CD14-positive monocyte (primary cell): ENCODE data around the gene GAB4. TPM values are rescaled to one million over a fixed set of nuclear protein-coding genes. Genes with fewer than 3 reads are reported as not detected.

Experiments used
- DNase-seq, 3 donors: peaks; one replicate each; pipeline ENCODE4 v3.0.0-alpha.2; 2011 to 2022
- H2AFZ ChIP-seq: 2 replicates; pipeline ENCODE4 v1.6.0; 2012; ENCODE audit warnings: mild to moderate bottlenecking, low read depth, low read length, inconsistent platforms; ENCODE audit not compliant: insufficient read depth, poor library complexity, severe bottlenecking
- H3K27ac ChIP-seq, 2 donors: 1 replicate in 1 of 2; 2 replicates in 1 of 2; pipeline ENCODE4 v1.5.1; 2012 to 2013; ENCODE audit warnings: low read length in 2 of 2, control low read depth in 1 of 2, inconsistent platforms in 1 of 2, low read depth in 1 of 2, mild to moderate bottlenecking in 1 of 2
- H3K27me3 ChIP-seq, 2 donors: one replicate each; pipeline versions ENCODE4 v1.6.0 to v1.6.1; 2011 to 2013; ENCODE audit warnings: low read length in 2 of 2; ENCODE audit not compliant: control insufficient read depth in 2 of 2, insufficient read depth in 2 of 2
- H3K36me3 ChIP-seq, 2 donors: replicated peaks in 1 of 2; 1 replicate in 1 of 2; 2 replicates in 1 of 2; pipeline versions ENCODE4 v1.5.1 to v1.6.1; 2012 to 2013; ENCODE audit warnings: low read length in 2 of 2, control low read depth in 1 of 2, inconsistent platforms in 1 of 2, mild to moderate bottlenecking in 1 of 2; ENCODE audit not compliant: insufficient read depth in 2 of 2, control insufficient read depth in 1 of 2
- H3K4me1 ChIP-seq, 2 donors: 1 replicate in 1 of 2; 2 replicates in 1 of 2; pipeline versions ENCODE4 v1.5.1 to v1.6.1; 2012 to 2013; ENCODE audit warnings: low read length in 2 of 2, control low read depth in 1 of 2, inconsistent platforms in 1 of 2, mild to moderate bottlenecking in 1 of 2, moderate library complexity in 1 of 2; ENCODE audit not compliant: insufficient read depth in 2 of 2, control insufficient read depth in 1 of 2
- H3K4me2 ChIP-seq: replicated peaks from 2 replicates; pipeline ENCODE3; 2012; ENCODE audit warnings: low read length, moderate library complexity, mild to moderate bottlenecking; ENCODE audit not compliant: poor library complexity, severe bottlenecking; ENCODE audit errors: extremely low read depth
- H3K4me3 ChIP-seq, 3 experiments: fragments of 200-600 bp in 1 of 3; sonication (generic) in 1 of 3; replicated peaks in 1 of 3; 1 replicate in 2 of 3; 2 replicates in 1 of 3; pipeline ENCODE4 v1.5.1; 2011 to 2013; ENCODE audit warnings: low read length in 3 of 3, mild to moderate bottlenecking in 3 of 3, control low read depth in 2 of 3, low read depth in 2 of 3, inconsistent platforms in 1 of 3, moderate library complexity in 1 of 3
- H3K79me2 ChIP-seq: 2 replicates; pipeline ENCODE4 v1.6.0; 2012; ENCODE audit warnings: mild to moderate bottlenecking, control low read depth, inconsistent platforms, low read length, moderate library complexity; ENCODE audit not compliant: insufficient read depth
- H3K9ac ChIP-seq: 2 replicates; pipeline ENCODE4 v1.6.0; 2017; ENCODE audit warnings: low read length, mild to moderate bottlenecking; ENCODE audit not compliant: insufficient read depth, poor library complexity, severe bottlenecking
- H3K9me3 ChIP-seq, 2 donors: replicated peaks in 1 of 2; 1 replicate in 1 of 2; 2 replicates in 1 of 2; pipeline versions ENCODE4 v1.5.1 to v1.6.1; 2012 to 2013; ENCODE audit warnings: low read length in 2 of 2, control low read depth in 1 of 2; ENCODE audit not compliant: control insufficient read depth in 1 of 2, insufficient read depth in 1 of 2
- H4K20me1 ChIP-seq: 2 replicates; pipeline ENCODE4 v1.6.0; 2012; ENCODE audit warnings: mild to moderate bottlenecking, low read length, control low read depth, moderate library complexity; ENCODE audit not compliant: insufficient read depth
- H3K27ac Mint-ChIP-seq, 7 donors: one replicate each; pipeline ENCODE4 v1.8.0; 2020; ENCODE audit warnings: mild to moderate bottlenecking in 7 of 7, mixed read lengths in 7 of 7, moderate library complexity in 6 of 7, inconsistent platforms in 2 of 7
- H3K27me3 Mint-ChIP-seq, 3 donors: one replicate each; pipeline ENCODE4 v1.8.0; 2021 to 2022; ENCODE audit warnings: low read depth in 3 of 3, mild to moderate bottlenecking in 3 of 3, mixed read lengths in 3 of 3, moderate library complexity in 3 of 3, inconsistent platforms in 1 of 3
- H3K36me3 Mint-ChIP-seq, 2 donors: one replicate each; pipeline ENCODE4 v1.8.0; 2020; ENCODE audit warnings: mixed read lengths in 2 of 2, inconsistent platforms in 1 of 2, mild to moderate bottlenecking in 1 of 2
- H3K4me1 Mint-ChIP-seq: one replicate; pipeline ENCODE4 v1.8.0; 2020; ENCODE audit warnings: mild to moderate bottlenecking, mixed read lengths
- H3K4me3 Mint-ChIP-seq, 2 donors: one replicate each; pipeline ENCODE4 v1.8.0; 2020; ENCODE audit warnings: mild to moderate bottlenecking in 2 of 2, mixed read lengths in 2 of 2, moderate library complexity in 1 of 2
- H3K9me3 Mint-ChIP-seq, 7 donors: one replicate each; pipeline ENCODE4 v1.8.0; 2020 to 2022; ENCODE audit warnings: mixed read lengths in 7 of 7, mild to moderate bottlenecking in 6 of 7, moderate library complexity in 6 of 7, inconsistent platforms in 2 of 7
- WGBS: methylation state at CpG from one replicate; pipeline ENCODE4 v1.1.5; 2013; ENCODE audit warnings: missing lambda C conversion rate; ENCODE audit not compliant: insufficient coverage; 5-methylcytosine and 5-hydroxymethylcytosine counted together
- intact Hi-C, 2 donors: fragments of 100-400 bp; cut with micrococcal nuclease; formaldehyde crosslinking; loops; one replicate each; pipeline versions ENCODE4 v1.15.0 to v1.15.1; 2023
- polyA plus RNA-seq, 3 donors: library from polyadenylated mRNA; depleted of rRNA in 1 of 3; unstranded in 2 of 3; stranded (reverse) in 1 of 3; fragments of 300-500 nt in 2 of 3; fragments of >200 nt in 1 of 3; fragmentation: Illumina TruSeq in 2 of 3; gene quantifications; 1 replicate in 2 of 3; 2 replicates in 1 of 3; pipeline ENCODE4 v1.2.3, GENCODE V29; 2012 to 2021
- TF ChIP-seq, protein P1 (sequence below): fragments of 200-600 bp; IDR thresholded peaks from one replicate; pipeline ENCODE4 v1.8.0; 2022; ENCODE audit warnings: antibody characterized with exemption, mild to moderate bottlenecking

Gene GAB4
- polyA plus RNA-seq, 3 donors = not detected

DNA sequence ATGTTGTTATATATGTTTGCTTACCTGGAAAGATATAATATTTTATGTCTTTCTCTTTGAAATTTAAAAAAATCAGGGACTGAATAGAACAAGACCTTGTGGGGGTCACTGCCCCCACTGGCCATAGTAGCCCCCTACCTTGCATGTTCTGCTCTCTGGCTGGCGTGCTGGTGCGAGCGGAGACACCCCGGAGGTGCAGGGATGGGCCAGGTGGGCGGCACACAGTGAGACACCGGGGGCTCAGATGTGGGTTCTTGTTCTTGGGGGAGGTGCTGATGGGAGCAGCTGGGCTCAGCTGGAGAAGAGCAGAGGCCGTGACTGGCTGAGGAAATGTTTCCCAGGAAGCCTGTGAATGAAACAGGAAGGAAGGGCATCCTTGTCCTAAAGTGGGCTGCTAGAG, 20.2 kb downstream of the GAB4 start:
- Histone ChIP-seq H3K27ac (no peak overlapping the region), H3K4me2 (no peak overlapping the region), H3K4me3 (no peak overlapping the region), H3K9me3 (peaks cover 4 to 10% of the 10 kb centered on the region in 2 donors), H3K36me3 (no peaks in the 10 kb centered on the region), H3K4me1 (no peaks in the 10 kb centered on the region), H3K27me3 (no peaks in the 10 kb centered on the region), H3K9ac (no peak overlapping the region), H2AFZ (no peak overlapping the region), H4K20me1 (no peaks in the 10 kb centered on the region), H3K79me2 (no peaks in the 10 kb centered on the region)
- H3K27ac Mint-ChIP-seq = no peak overlapping the region
- TF ChIP-seq, protein P1, sequence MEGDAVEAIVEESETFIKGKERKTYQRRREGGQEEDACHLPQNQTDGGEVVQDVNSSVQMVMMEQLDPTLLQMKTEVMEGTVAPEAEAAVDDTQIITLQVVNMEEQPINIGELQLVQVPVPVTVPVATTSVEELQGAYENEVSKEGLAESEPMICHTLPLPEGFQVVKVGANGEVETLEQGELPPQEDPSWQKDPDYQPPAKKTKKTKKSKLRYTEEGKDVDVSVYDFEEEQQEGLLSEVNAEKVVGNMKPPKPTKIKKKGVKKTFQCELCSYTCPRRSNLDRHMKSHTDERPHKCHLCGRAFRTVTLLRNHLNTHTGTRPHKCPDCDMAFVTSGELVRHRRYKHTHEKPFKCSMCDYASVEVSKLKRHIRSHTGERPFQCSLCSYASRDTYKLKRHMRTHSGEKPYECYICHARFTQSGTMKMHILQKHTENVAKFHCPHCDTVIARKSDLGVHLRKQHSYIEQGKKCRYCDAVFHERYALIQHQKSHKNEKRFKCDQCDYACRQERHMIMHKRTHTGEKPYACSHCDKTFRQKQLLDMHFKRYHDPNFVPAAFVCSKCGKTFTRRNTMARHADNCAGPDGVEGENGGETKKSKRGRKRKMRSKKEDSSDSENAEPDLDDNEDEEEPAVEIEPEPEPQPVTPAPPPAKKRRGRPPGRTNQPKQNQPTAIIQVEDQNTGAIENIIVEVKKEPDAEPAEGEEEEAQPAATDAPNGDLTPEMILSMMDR = no peak
- no peaks in the 10 kb centered on the region for H3K36me3 Mint-ChIP-seq
- WGBS = 89% methylated on average over 7 of the region's 7 CpGs
- H3K27me3 Mint-ChIP-seq = peaks cover 2 to 4% (median 2%) of the 10 kb centered on the region in 3 donors
- intact Hi-C loops = no loop called here
- no peak overlapping the region for H3K4me3 Mint-ChIP-seq
- H3K4me1 Mint-ChIP-seq = no peaks in the 10 kb centered on the region
- DNase-seq = no peak
- H3K9me3 Mint-ChIP-seq = peaks cover 6 to 21% (median 13%) of the 10 kb centered on the region in 7 donors

DNA sequence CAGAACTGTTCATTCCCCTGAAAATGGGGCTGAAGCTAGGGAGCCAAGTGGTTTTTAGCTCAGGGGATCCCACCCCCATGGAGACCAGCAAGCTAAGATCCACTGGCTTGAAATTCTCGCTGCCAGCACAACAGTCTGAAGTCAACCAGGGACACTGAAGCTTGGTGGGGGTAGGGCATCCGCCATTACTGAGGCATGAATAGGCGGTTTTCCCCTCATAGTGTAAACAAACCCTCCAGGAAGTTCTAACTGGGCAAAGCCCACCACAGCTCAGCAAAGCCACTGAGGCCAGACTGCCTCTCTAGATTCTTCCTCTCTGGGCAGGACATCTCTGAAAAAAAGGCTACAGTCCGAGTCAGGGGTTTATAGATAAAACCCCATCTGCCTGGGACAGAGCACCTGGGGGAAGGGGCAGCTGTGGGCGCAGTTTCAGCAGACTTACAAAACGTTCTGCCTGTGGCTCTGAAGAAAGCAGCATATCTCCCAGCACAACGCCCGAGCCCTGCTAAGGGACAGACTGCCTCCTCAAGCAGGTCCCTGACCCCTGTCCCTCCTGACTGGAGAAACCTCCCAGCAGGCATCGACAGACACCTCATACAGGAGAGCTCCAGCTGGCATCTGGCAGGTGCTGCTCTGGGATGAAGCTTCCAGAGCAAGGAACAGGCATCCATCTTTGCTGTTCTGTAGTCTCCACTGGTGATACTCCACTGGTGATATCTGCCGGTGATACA, 32.7 kb downstream of the GAB4 start:
- H3K4me2 ChIP-seq = no peak overlapping the region
- Mint-ChIP-seq H3K4me3 (no peak overlapping the region), H3K27me3 (peaks cover 0 to 9% (median 7%) of the 10 kb centered on the region in 3 donors), H3K36me3 (no peaks in the 10 kb centered on the region), H3K4me1 (no peaks in the 10 kb centered on the region), H3K27ac (peak overlapping the region in 1 of 7 donors; percentile 0), H3K9me3 (peaks cover 4 to 21% (median 6%) of the 10 kb centered on the region in 7 donors)
- no peaks in the 10 kb centered on the region for H3K36me3 ChIP-seq
- no peaks in the 10 kb centered on the region for H3K27me3 ChIP-seq
- H3K27ac ChIP-seq = no peak overlapping the region
- intact Hi-C loops = no loop called here
- no peaks in the 10 kb centered on the region for H3K4me1 ChIP-seq
- no peaks in the 10 kb centered on the region for H3K9me3 ChIP-seq
- DNase-seq = no peak
- H3K9ac ChIP-seq = no peak overlapping the region
- no peak overlapping the region for H3K4me3 ChIP-seq
- TF ChIP-seq, protein P1 = no peak
- WGBS = 75% methylated on average over 8 of the region's 10 CpGs
- no peak overlapping the region for H2AFZ ChIP-seq
- H4K20me1 ChIP-seq = no peaks in the 10 kb centered on the region
- H3K79me2 ChIP-seq = no peaks in the 10 kb centered on the region
